Measurements from ENCODE around the gene EIF4E.
"Not testable (repeated sequence)": the region's sequence is repeated elsewhere in the genome, so short reads cannot be mapped to it uniquely, and the experiment has no call there.

Gene EIF4E

GRCh38 chr4:98928505-98929340 lies at the start of gene EIF4E:
TSS of gene EIF4E (minus strand) at chr4:98929133. CDS start at chr4:98929112, 21 bp downstream.
- DNase-seq (ENCODE audit: low read depth in 3 of 3), result peak; percentile 86 to 95 (median 94)

- no peak for DNase-seq (ENCODE audit: low read depth in 3 of 3)
These were observed 48.6 kb upstream of the EIF4E start for GRCh38 chr4:98977557-98977956.

GRCh38 chr4:98976716-98977115 lies 47.8 kb upstream of the EIF4E start:
- no peak for DNase-seq (ENCODE audit: low read depth in 3 of 3)

- DNase-seq (ENCODE audit: low read depth in 3 of 3), result no peak
These were observed 41.2 kb upstream of the EIF4E start for GRCh38 chr4:98969878-98970785.

GRCh38 chr4:98967786-98968329 lies 38.9 kb upstream of the EIF4E start:
- no peak for DNase-seq (ENCODE audit: low read depth in 3 of 3)

GRCh38 chr4:98966926-98967325 lies 38.0 kb upstream of the EIF4E start:
- no peak for DNase-seq (ENCODE audit: low read depth in 3 of 3)

GRCh38 chr4:98963538-98964433 lies 34.9 kb upstream of the EIF4E start:
- DNase-seq (ENCODE audit: low read depth in 3 of 3), result no peak

- no peak for DNase-seq (ENCODE audit: low read depth in 3 of 3)
These were observed 32.8 kb upstream of the EIF4E start for GRCh38 chr4:98961770-98962169.

GRCh38 chr4:98959411-98959810 lies 30.5 kb upstream of the EIF4E start:
- DNase-seq (ENCODE audit: low read depth in 3 of 3), result no peak

GRCh38 chr4:98958065-98958464 lies 29.1 kb upstream of the EIF4E start:
- no peak for DNase-seq (ENCODE audit: low read depth in 3 of 3)

- no peak for DNase-seq (ENCODE audit: low read depth in 3 of 3)
These were observed 26.3 kb upstream of the EIF4E start for GRCh38 chr4:98955229-98955628.

- DNase-seq (ENCODE audit: low read depth in 3 of 3), result no peak
These were observed 22.8 kb upstream of the EIF4E start for GRCh38 chr4:98951710-98952109.

- no peak for DNase-seq (ENCODE audit: low read depth in 3 of 3)
These were observed 22.0 kb upstream of the EIF4E start for GRCh38 chr4:98950925-98951324.

GRCh38 chr4:98946359-98946758 lies 17.4 kb upstream of the EIF4E start:
- DNase-seq (ENCODE audit: low read depth in 3 of 3), result no peak

- DNase-seq (ENCODE audit: low read depth in 3 of 3), result no peak
These were observed 16.4 kb upstream of the EIF4E start for GRCh38 chr4:98945297-98945850.

GRCh38 chr4:98939892-98940298 lies 11.0 kb upstream of the EIF4E start:
- no peak for DNase-seq (ENCODE audit: low read depth in 3 of 3)

GRCh38 chr4:98939438-98939837 lies 10.5 kb upstream of the EIF4E start:
- DNase-seq (ENCODE audit: low read depth in 3 of 3), result no peak

- no peak for DNase-seq (ENCODE audit: low read depth in 3 of 3)
These were observed 9.2 kb upstream of the EIF4E start for GRCh38 chr4:98937986-98938720.

- no peak for DNase-seq (ENCODE audit: low read depth in 3 of 3)
These were observed 6.7 kb upstream of the EIF4E start for GRCh38 chr4:98935633-98936032.

GRCh38 chr4:98934851-98935250 lies 5.9 kb upstream of the EIF4E start:
- not testable (repeated sequence) for DNase-seq (ENCODE audit: low read depth in 3 of 3)

Measured in stimulated activated CD4-positive, alpha-beta T cell treated with anti-CD3 and anti-CD28 coated beads, TNF-alpha, amount 100 ng/mL, for 24 hours (primary cell).